ENCODE results near the gene CCNJ. TPM values are rescaled to one million over a fixed set of nuclear protein-coding genes. Genes with fewer than 3 reads are reported as not detected.

CCNJ gene
- total RNA-seq, 4 donors from 2014 or later = 2.4 to 5.1 (median 4.7) TPM

GRCh38 chr10:96096958-96097357 lies 53.6 kb downstream of the CCNJ start:
- Histone ChIP-seq H3K4me3 (no peak overlapping the region), H3K4me1 (no peaks in the 10 kb centered on the region), H3K36me3 (no peaks in the 10 kb centered on the region), H3K27me3 (peaks cover 0 to 89% of the 10 kb centered on the region in 2 donors), H3K27ac (no peak overlapping the region), H3K9me3 (no peaks in the 10 kb centered on the region)
- TF ChIP-seq CTCF (IDR thresholded peaks at IDR 0.05) (no peak), EP300 (IDR thresholded peaks at IDR 0.05) (no peak), POLR2A (IDR thresholded peaks at IDR 0.05) (no peak)
- no peak for DNase-seq (ENCODE audit: low spot score in 2 of 2)
- 60 to 72% methylated on average over 1 of the region's 1 CpG for WGBS, 2 donors

GRCh38 chr10:96097865-96098264 lies 54.5 kb downstream of the CCNJ start:
- Histone ChIP-seq H3K27ac (no peak overlapping the region), H3K27me3 (peaks cover 0 to 88% of the 10 kb centered on the region in 2 donors), H3K9me3 (no peaks in the 10 kb centered on the region), H3K36me3 (no peaks in the 10 kb centered on the region), H3K4me1 (no peaks in the 10 kb centered on the region), H3K4me3 (no peak overlapping the region)
- TF ChIP-seq EP300 (IDR thresholded peaks at IDR 0.05) (no peak), CTCF (IDR thresholded peaks at IDR 0.05) (no peak), POLR2A (IDR thresholded peaks at IDR 0.05) (no peak)
- no peak for DNase-seq (ENCODE audit: low spot score in 2 of 2)
- WGBS, 2 donors = 86 to 89% methylated on average over 3 of the region's 3 CpGs

- H3K27ac ChIP-seq = no peak overlapping the region
- no peak for DNase-seq (ENCODE audit: low spot score in 2 of 2)
- H3K27me3 ChIP-seq = peaks cover 0 to 61% of the 10 kb centered on the region in 2 donors
- H3K4me3 ChIP-seq = no peak overlapping the region
- no peaks in the 10 kb centered on the region for H3K4me1 ChIP-seq
- TF ChIP-seq POLR2A (IDR thresholded peaks at IDR 0.05) = no peak
- TF ChIP-seq CTCF (IDR thresholded peaks at IDR 0.05) = no peak
- TF ChIP-seq EP300 (IDR thresholded peaks at IDR 0.05) = no peak
- WGBS, 2 donors = 54 to 57% methylated on average over 3 of the region's 3 CpGs
- H3K9me3 ChIP-seq = peaks cover 0 to 11% (median 0%) of the 10 kb centered on the region in 4 donors
- no peaks in the 10 kb centered on the region for H3K36me3 ChIP-seq
Measured at GRCh38 chr10:96107623-96108038, 64.2 kb downstream of the CCNJ start.

Small RNAs within 50 kb of the gene (small RNA-seq; reads per million reads assigned to genes)
- gene MIR3157 = not detected

Other genes with a start within 250 kb of the CCNJ start
- gene CC2D2B, start 135.6 kb upstream of the CCNJ start, total RNA-seq = 10 to 100 TPM in 1 of 4 donors, 1 to 10 TPM in 2, not detected in 1; 1.1 to 23.7 (median 1.8) TPM
- gene ZNF518A, start 86.7 kb downstream of the CCNJ start, total RNA-seq = 10 to 100 TPM; 20.7 to 36.7 (median 25.7) TPM
- gene BLNK, start 228.0 kb downstream of the CCNJ start, total RNA-seq = 10 to 100 TPM in 2 of 4 donors, 1 to 10 TPM in 1, under 1 TPM in 1; 0.59 to 16.4 (median 6.4) TPM